Fibroblast of mammary gland (primary cell): ENCODE measurements around the gene NKX2-2.

Experiments
- DNase-seq: peaks from one replicate; pipeline ENCODE4 v3.0.0-alpha.2; 2010; ENCODE audit warnings: low read depth
- H3K4me3 ChIP-seq: 2 replicates; pipeline ENCODE4 v1.5.1; 2011; ENCODE audit warnings: low read depth, mild to moderate bottlenecking, low read length, moderate library complexity; ENCODE audit not compliant: control insufficient read depth
- CTCF ChIP-seq: conservative IDR thresholded peaks from 2 replicates; pipeline ENCODE4 v1.5.1; 2011; ENCODE audit warnings: low read depth, low read length, inconsistent platforms; ENCODE audit not compliant: control insufficient read depth, insufficient read depth

Gene NKX2-2

GRCh38 chr20:21523281-21523868 lies 9.5 kb upstream of the NKX2-2 start:
- no peak for DNase-seq
- no peak for TF ChIP-seq CTCF
- no peak overlapping the region for H3K4me3 ChIP-seq

- DNase-seq, result no peak
- H3K4me3 ChIP-seq, result no peak overlapping the region
- no peak for TF ChIP-seq CTCF
Measured at GRCh38 chr20:21522481-21523280, 8.8 kb upstream of the NKX2-2 start.

GRCh38 chr20:21521596-21522480 lies 8.0 kb upstream of the NKX2-2 start:
- no peak for DNase-seq
- no peak for TF ChIP-seq CTCF
- H3K4me3 ChIP-seq, result no peak overlapping the region

- no peak overlapping the region for H3K4me3 ChIP-seq
- no peak for TF ChIP-seq CTCF
- peak; percentile 27 for DNase-seq
Measured at GRCh38 chr20:21520702-21521595, 7.1 kb upstream of the NKX2-2 start.

- DNase-seq, result no peak
- H3K4me3 ChIP-seq, result no peak overlapping the region
- no peak for TF ChIP-seq CTCF
Measured at GRCh38 chr20:21519136-21519584, 5.3 kb upstream of the NKX2-2 start.
